HCT116 (cell line): ENCODE results near the gene TMTC2. TPM values are rescaled to one million over a fixed set of nuclear protein-coding genes. Genes with fewer than 3 reads are reported as not detected.

ENCODE experiments used
- ATAC-seq: fragments of 200-7000 bp; cut with Tn5 transposase; 2 replicates; pipeline ENCODE4 v1.9.1; 2020; ENCODE audit warnings: mild to moderate bottlenecking, moderate library complexity
- BruUV-seq: library from RNA; stranded (reverse); fragments of 400-500 nt; replicated peaks from 2 replicates; lab custom pipeline; 2021; lab: Mats Ljungman, UMichigan
- CTCF ChIA-PET: fragments of 300-600 bp; sonication (Branson Sonifier 250); formaldehyde crosslinking; loops from one replicate; lab custom pipeline; 2021; ENCODE audit warnings: antibody characterized with exemption; lab: Charles Lee
- POLR2A ChIA-PET: fragments of 300-600, 350-600 bp; sonication (Branson Sonifier 250); formaldehyde crosslinking; loops from one replicate; lab custom pipeline; 2021; ENCODE audit warnings: antibody characterized with exemption; lab: Charles Lee
- RAD21 ChIA-PET, 2 experiments: fragments of 300-600 bp; sonication (Branson Sonifier 250); formaldehyde crosslinking; loops; one replicate each; lab custom pipeline; 2023; ENCODE audit warnings: low total read pairs in 2 of 2; ENCODE audit not compliant: uncharacterized antibody in 2 of 2, unreplicated experiment in 2 of 2, low non-redundant PET in 1 of 2; lab: Charles Lee
- DNase-seq: peaks from one replicate; pipeline ENCODE4 v3.0.0-alpha.2; 2010; ENCODE audit warnings: low read depth, low spot score
- H2AFZ ChIP-seq: fragments of 200-600 bp; shearing (Covaris generic), sonication (generic); 2 replicates; pipeline ENCODE4 v1.6.1; 2017; ENCODE audit warnings: low read depth, mixed run types, mixed read lengths, antibody characterized with exemption, low read length; ENCODE audit not compliant: poor library complexity, severe bottlenecking
- H3K27ac ChIP-seq: 2 replicates; pipeline ENCODE4 v1.5.1; 2012; ENCODE audit warnings: low read depth, low read length
- H3K27me3 ChIP-seq: fragments of 200-600 bp; sonication (generic); 2 replicates; pipeline ENCODE4 v1.6.1; 2016; ENCODE audit warnings: mixed run types, low read length, mixed read lengths; ENCODE audit not compliant: insufficient read depth
- H3K36me3 ChIP-seq, 2 experiments: fragments of 200-500 bp in 1 of 2; fragments of 200-600 bp in 1 of 2; sonication (Bioruptor generic) in 1 of 2; sonication (generic) in 1 of 2; 2 replicates each; pipeline versions ENCODE4 v1.5.1 to v1.6.1; 2014 to 2016; ENCODE audit warnings: low read length in 2 of 2, inconsistent platforms in 1 of 2, mixed read lengths in 1 of 2, mixed run types in 1 of 2; ENCODE audit not compliant: insufficient read depth in 2 of 2, control insufficient read depth in 1 of 2
- H3K4me1 ChIP-seq, 2 experiments: fragments of 200-600 bp in 1 of 2; sonication (generic) in 1 of 2; 2 replicates each; pipeline versions ENCODE4 v1.5.1 to v1.6.1; 2012 to 2017; ENCODE audit warnings: low read length in 2 of 2, inconsistent platforms in 1 of 2, mild to moderate bottlenecking in 1 of 2, mixed read lengths in 1 of 2, mixed run types in 1 of 2, moderate library complexity in 1 of 2; ENCODE audit not compliant: insufficient read depth in 2 of 2, control insufficient read depth in 1 of 2
- H3K4me2 ChIP-seq: fragments of 200-600 bp; sonication (generic); 2 replicates; pipeline ENCODE4 v1.6.1; 2017; ENCODE audit warnings: mixed run types, low read length, mixed read lengths
- H3K4me3 ChIP-seq, 2 experiments: fragments of 200-600 bp in 1 of 2; sonication (generic) in 1 of 2; replicated peaks in 1 of 2; 2 replicates each; pipeline ENCODE4 v1.5.1; 2011 to 2016; ENCODE audit warnings: low read length in 2 of 2, control low read depth in 1 of 2, low read depth in 1 of 2, mild to moderate bottlenecking in 1 of 2, mixed read lengths in 1 of 2, mixed run types in 1 of 2
- H3K79me2 ChIP-seq: fragments of 200-600 bp; sonication (generic); 2 replicates; pipeline ENCODE4 v1.6.1; 2017; ENCODE audit warnings: mild to moderate bottlenecking, mixed run types, low read length, moderate library complexity, mixed read lengths; ENCODE audit not compliant: insufficient read depth
- H3K9ac ChIP-seq: fragments of 200-600 bp; sonication (generic); 2 replicates; pipeline ENCODE4 v1.6.1; 2016; ENCODE audit warnings: low read length, mixed read lengths
- H3K9me2 ChIP-seq: fragments of 200-600 bp; sonication (generic), shearing (Covaris generic); 2 replicates; pipeline ENCODE4 v1.6.1; 2017; ENCODE audit warnings: mixed run types, mild to moderate bottlenecking, moderate library complexity; ENCODE audit not compliant: insufficient read depth
- H3K9me3 ChIP-seq, 2 experiments: fragments of 200-500 bp in 1 of 2; fragments of 200-600 bp in 1 of 2; sonication (Bioruptor generic) in 1 of 2; sonication (generic) in 1 of 2; 2 replicates each; pipeline ENCODE4 v1.6.1; 2014 to 2017; ENCODE audit warnings: low read length in 2 of 2, mixed read lengths in 2 of 2, inconsistent platforms in 1 of 2, low read depth in 1 of 2, mild to moderate bottlenecking in 1 of 2, mixed run types in 1 of 2, moderate library complexity in 1 of 2; ENCODE audit not compliant: control insufficient read depth in 1 of 2, insufficient read depth in 1 of 2
- H4K20me1 ChIP-seq: fragments of 200-600 bp; sonication (generic), shearing (Covaris generic); 2 replicates; pipeline ENCODE4 v1.6.1; 2017; ENCODE audit warnings: mixed run types, mild to moderate bottlenecking, moderate library complexity; ENCODE audit not compliant: insufficient read depth
- ATF3 ChIP-seq: IDR thresholded peaks from 2 replicates; pipeline ENCODE4 v1.6.1; 2012
- CBX3 ChIP-seq: IDR thresholded peaks from 2 replicates; pipeline ENCODE4 v1.6.1; 2012; ENCODE audit warnings: low read depth
- CEBPB ChIP-seq: IDR thresholded peaks from 2 replicates; pipeline ENCODE4 v1.6.1; 2012; ENCODE audit warnings: low read depth
- EZH2 ChIP-seq: fragments of 200-600 bp; sonication (generic); IDR thresholded peaks from 2 replicates; pipeline ENCODE4 v1.6.1; 2017; ENCODE audit warnings: antibody characterized with exemption, mixed run types
- FOSL1 ChIP-seq: IDR thresholded peaks from 2 replicates; pipeline ENCODE4 v1.6.1; 2012; ENCODE audit warnings: low read depth
- POLR2A ChIP-seq: IDR thresholded peaks from 2 replicates; pipeline ENCODE4 v1.7.0; 2011; ENCODE audit warnings: borderline replicate concordance; ENCODE audit not compliant: insufficient read depth, insufficient read length; ENCODE audit errors: extremely low read depth
- POLR2AphosphoS5 ChIP-seq: IDR thresholded peaks from 2 replicates; pipeline ENCODE4 v1.6.1; 2011; ENCODE audit warnings: mild to moderate bottlenecking, low read depth, low read length, moderate library complexity
- SP1 ChIP-seq: IDR thresholded peaks from 2 replicates; pipeline ENCODE4 v1.6.1; 2012; ENCODE audit warnings: low read depth
- SRF ChIP-seq: IDR thresholded peaks from 2 replicates; pipeline ENCODE4 v1.6.1; 2012; ENCODE audit warnings: low read depth
- YY1 ChIP-seq: IDR thresholded peaks from 2 replicates; pipeline ENCODE4 v1.6.1; 2011; ENCODE audit warnings: low read length, low read depth, moderate library complexity, mild to moderate bottlenecking; ENCODE audit not compliant: insufficient replicate concordance; ENCODE audit errors: extremely low read depth
- intact Hi-C: fragments of 100-400 bp; cut with micrococcal nuclease; formaldehyde crosslinking; loops from 2 replicates; pipeline ENCODE4 v1.10.0; 2022
- total RNA-seq: library from RNA; stranded (reverse); gene quantifications from one replicate; pipeline ENCODE4 v1.2.1, GENCODE V29; 2021; ENCODE audit not compliant: unreplicated experiment
- TF ChIP-seq, protein P1 (sequence below): IDR thresholded peaks from 2 replicates; pipeline ENCODE4 v1.6.1; 2011; ENCODE audit warnings: mild to moderate bottlenecking, low read length, moderate library complexity; ENCODE audit not compliant: insufficient replicate concordance; ENCODE audit errors: extremely low read depth
- TF ChIP-seq, protein P2 (sequence below): IDR thresholded peaks from 2 replicates; pipeline ENCODE4 v1.6.1; 2012
- TF ChIP-seq, protein P3 (sequence below): IDR thresholded peaks from 2 replicates; pipeline ENCODE4 v1.6.1; 2012; ENCODE audit warnings: low read depth

TMTC2 gene
- total RNA-seq, 1 experiment from 2014 or later, result 11.5 TPM

- no peak overlapping the region for H3K9ac ChIP-seq
- BruUV-seq, result no TSS peak
- intact Hi-C loops, result no loop called here
- no peak overlapping the region for H3K4me3 ChIP-seq
- no peaks in the 10 kb centered on the region for H3K4me1 ChIP-seq
- H3K4me2 ChIP-seq, result no peak overlapping the region
- H3K27me3 ChIP-seq, result no peaks in the 10 kb centered on the region
- no peaks in the 10 kb centered on the region for H3K36me3 ChIP-seq
- no peak overlapping the region for H2AFZ ChIP-seq
- ChIA-PET CTCF (interaction anchor here (0.6 kb wide), 1 partner anchor 23 kb away, joined by 3 read pairs; no protein-coding TSS in a partner anchor), RAD21 (no interaction called here), POLR2A (no interaction called here)
- no peak for DNase-seq
- no peaks in the 10 kb centered on the region for H3K9me2 ChIP-seq
- no peaks in the 10 kb centered on the region for H3K9me3 ChIP-seq
- H3K27ac ChIP-seq, result no peak overlapping the region
- ATAC-seq, result no peak
- H4K20me1 ChIP-seq, result no peaks in the 10 kb centered on the region
- TF ChIP-seq CEBPB, result no peak
- TF ChIP-seq, protein P1, sequence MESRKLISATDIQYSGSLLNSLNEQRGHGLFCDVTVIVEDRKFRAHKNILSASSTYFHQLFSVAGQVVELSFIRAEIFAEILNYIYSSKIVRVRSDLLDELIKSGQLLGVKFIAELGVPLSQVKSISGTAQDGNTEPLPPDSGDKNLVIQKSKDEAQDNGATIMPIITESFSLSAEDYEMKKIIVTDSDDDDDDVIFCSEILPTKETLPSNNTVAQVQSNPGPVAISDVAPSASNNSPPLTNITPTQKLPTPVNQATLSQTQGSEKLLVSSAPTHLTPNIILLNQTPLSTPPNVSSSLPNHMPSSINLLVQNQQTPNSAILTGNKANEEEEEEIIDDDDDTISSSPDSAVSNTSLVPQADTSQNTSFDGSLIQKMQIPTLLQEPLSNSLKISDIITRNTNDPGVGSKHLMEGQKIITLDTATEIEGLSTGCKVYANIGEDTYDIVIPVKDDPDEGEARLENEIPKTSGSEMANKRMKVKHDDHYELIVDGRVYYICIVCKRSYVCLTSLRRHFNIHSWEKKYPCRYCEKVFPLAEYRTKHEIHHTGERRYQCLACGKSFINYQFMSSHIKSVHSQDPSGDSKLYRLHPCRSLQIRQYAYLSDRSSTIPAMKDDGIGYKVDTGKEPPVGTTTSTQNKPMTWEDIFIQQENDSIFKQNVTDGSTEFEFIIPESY, result no peak
- TF ChIP-seq POLR2AphosphoS5, result no peak
- no peak for TF ChIP-seq POLR2A
- no peaks in the 10 kb centered on the region for H3K79me2 ChIP-seq
Measured at GRCh38 chr12:83147341-83147740, 460.6 kb downstream of the TMTC2 start.

GRCh38 chr12:83149987-83150386 is 463.3 kb downstream of the TMTC2 start:
- POLR2A ChIA-PET, result no interaction called here
- no peak overlapping the region for H3K9ac ChIP-seq
- H3K9me3 ChIP-seq, result no peaks in the 10 kb centered on the region
- CTCF ChIA-PET, result no interaction called here
- BruUV-seq, result no TSS peak
- H4K20me1 ChIP-seq, result no peaks in the 10 kb centered on the region
- H3K27me3 ChIP-seq, result no peaks in the 10 kb centered on the region
- H2AFZ ChIP-seq, result no peak overlapping the region
- no peaks in the 10 kb centered on the region for H3K79me2 ChIP-seq
- H3K4me1 ChIP-seq, result no peaks in the 10 kb centered on the region
- DNase-seq (no peak), ATAC-seq (no peak)
- no peaks in the 10 kb centered on the region for H3K9me2 ChIP-seq
- intact Hi-C loops, result no loop called here
- H3K4me3 ChIP-seq, result no peak overlapping the region
- no peaks in the 10 kb centered on the region for H3K36me3 ChIP-seq
- H3K4me2 ChIP-seq, result no peak overlapping the region
- RAD21 ChIA-PET, result no interaction called here
- H3K27ac ChIP-seq, result no peak overlapping the region
- TF ChIP-seq POLR2A, result no peak
- TF ChIP-seq FOSL1, result no peak
- no peak for TF ChIP-seq SP1
- TF ChIP-seq, protein P2, sequence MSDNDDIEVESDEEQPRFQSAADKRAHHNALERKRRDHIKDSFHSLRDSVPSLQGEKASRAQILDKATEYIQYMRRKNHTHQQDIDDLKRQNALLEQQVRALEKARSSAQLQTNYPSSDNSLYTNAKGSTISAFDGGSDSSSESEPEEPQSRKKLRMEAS, result no peak
- TF ChIP-seq EZH2, result no peak
- TF ChIP-seq, protein P3, sequence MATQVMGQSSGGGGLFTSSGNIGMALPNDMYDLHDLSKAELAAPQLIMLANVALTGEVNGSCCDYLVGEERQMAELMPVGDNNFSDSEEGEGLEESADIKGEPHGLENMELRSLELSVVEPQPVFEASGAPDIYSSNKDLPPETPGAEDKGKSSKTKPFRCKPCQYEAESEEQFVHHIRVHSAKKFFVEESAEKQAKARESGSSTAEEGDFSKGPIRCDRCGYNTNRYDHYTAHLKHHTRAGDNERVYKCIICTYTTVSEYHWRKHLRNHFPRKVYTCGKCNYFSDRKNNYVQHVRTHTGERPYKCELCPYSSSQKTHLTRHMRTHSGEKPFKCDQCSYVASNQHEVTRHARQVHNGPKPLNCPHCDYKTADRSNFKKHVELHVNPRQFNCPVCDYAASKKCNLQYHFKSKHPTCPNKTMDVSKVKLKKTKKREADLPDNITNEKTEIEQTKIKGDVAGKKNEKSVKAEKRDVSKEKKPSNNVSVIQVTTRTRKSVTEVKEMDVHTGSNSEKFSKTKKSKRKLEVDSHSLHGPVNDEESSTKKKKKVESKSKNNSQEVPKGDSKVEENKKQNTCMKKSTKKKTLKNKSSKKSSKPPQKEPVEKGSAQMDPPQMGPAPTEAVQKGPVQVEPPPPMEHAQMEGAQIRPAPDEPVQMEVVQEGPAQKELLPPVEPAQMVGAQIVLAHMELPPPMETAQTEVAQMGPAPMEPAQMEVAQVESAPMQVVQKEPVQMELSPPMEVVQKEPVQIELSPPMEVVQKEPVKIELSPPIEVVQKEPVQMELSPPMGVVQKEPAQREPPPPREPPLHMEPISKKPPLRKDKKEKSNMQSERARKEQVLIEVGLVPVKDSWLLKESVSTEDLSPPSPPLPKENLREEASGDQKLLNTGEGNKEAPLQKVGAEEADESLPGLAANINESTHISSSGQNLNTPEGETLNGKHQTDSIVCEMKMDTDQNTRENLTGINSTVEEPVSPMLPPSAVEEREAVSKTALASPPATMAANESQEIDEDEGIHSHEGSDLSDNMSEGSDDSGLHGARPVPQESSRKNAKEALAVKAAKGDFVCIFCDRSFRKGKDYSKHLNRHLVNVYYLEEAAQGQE, result no peak
- TF ChIP-seq YY1, result no peak
- TF ChIP-seq ATF3, result no peak
- no peak for TF ChIP-seq SRF
- TF ChIP-seq CBX3, result no peak
